Right lobe of liver (tissue), 4 donors: ENCODE measurements around the gene CTSW.

Experiments used
- CTCF ChIP-seq, 4 donors: fragments of 200-600 bp in 3 of 4; fragments of 450-650 bp in 1 of 4; IDR thresholded peaks; one replicate each; pipeline versions ENCODE4 v1.5.1 to v1.8.0; 2016 to 2022; ENCODE audit warnings: antibody characterized with exemption in 4 of 4, mild to moderate bottlenecking in 2 of 4
- POLR2A ChIP-seq: fragments of 450-650 bp; IDR thresholded peaks from one replicate; pipeline ENCODE4 v1.6.1; 2017; ENCODE audit warnings: antibody characterized with exemption, mild to moderate bottlenecking
- donor health status: DM: no; HTN: no; CAD: no.
- donor health status: DM: no; HTN: no; CAD: no.
- donor health status: DM: no; HTN: yes; CAD: no.

DNA sequence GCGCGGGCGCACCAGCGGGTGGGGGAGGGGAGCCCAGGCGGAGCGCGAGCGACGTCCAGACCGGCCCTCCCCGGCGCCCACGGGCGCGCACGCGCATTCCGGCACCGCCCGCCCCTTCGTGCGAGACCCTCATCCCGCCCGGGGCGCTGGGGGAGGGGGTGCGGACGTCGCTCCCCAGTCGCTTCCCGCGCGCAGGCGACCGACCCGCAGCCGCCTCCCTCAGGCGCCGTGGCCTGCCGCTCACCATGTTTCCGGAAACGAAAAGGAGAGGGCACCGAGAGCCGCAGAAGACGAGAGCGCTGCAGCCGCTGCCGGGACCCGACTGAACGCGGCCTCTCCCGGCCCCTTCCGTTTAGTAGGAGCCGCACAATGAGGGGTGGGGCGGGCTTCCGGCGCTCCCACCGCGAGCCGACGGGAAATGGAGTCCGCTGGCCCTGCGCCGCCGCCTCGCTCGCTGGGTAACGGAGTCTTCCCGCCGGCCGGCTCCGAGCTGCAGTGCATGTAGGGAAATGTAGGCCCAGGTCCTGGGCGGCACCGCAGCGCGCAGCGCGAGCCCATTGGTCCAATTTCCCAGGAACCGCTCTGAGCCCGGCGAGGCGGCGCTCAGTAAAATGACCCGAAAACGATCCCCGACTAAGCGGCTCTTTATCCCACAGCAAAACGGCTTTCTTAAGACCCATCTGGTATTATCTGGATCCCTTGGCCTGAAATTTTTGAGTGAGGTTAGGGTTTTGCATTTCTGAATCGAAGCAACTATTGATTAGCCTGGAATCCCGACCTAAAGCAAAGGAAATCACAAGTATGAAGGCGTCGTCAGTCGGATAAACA, 21.6 kb upstream of the CTSW start, which contains the start of gene CFL1:
- TF ChIP-seq POLR2A: peak; percentile 99
- no peak for TF ChIP-seq CTCF (IDR thresholded peaks at IDR 0.05)
